ENCODE results near the gene GATA5.

The GATA5 gene

DNA sequence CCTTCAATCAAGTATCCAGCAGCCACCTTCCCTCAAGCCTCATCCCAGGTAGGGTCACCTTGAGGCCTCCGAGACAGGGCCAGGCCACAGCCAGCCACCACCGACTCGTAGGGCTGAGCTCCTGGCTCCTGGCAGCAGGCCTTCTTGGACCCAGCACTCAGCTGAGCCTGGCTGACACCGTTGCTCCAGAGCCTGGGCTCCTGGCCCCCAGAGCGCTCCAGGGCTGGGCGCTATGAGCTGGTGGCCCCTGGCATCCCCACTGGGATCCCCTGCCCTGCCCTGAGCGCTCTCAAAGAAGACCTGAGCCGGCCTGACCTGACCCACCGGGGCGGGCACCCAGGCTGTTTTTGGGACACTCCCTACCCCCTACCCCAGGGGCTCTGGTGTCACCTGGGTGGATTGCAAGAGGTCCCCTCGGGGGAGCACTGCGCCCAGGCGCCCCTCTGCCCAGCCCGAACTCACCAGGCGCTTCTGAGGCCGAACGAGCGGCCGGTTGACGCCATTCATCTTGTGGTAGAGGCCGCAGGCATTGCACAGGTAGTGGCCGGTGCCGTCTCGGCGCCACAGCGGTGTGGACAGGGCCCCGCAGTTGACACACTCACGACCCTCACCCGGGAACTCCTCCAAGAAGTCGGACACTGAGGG, 2.7 kb downstream of the GATA5 start:
- DNase-seq (ENCODE audit: low read depth): no peak

DNA sequence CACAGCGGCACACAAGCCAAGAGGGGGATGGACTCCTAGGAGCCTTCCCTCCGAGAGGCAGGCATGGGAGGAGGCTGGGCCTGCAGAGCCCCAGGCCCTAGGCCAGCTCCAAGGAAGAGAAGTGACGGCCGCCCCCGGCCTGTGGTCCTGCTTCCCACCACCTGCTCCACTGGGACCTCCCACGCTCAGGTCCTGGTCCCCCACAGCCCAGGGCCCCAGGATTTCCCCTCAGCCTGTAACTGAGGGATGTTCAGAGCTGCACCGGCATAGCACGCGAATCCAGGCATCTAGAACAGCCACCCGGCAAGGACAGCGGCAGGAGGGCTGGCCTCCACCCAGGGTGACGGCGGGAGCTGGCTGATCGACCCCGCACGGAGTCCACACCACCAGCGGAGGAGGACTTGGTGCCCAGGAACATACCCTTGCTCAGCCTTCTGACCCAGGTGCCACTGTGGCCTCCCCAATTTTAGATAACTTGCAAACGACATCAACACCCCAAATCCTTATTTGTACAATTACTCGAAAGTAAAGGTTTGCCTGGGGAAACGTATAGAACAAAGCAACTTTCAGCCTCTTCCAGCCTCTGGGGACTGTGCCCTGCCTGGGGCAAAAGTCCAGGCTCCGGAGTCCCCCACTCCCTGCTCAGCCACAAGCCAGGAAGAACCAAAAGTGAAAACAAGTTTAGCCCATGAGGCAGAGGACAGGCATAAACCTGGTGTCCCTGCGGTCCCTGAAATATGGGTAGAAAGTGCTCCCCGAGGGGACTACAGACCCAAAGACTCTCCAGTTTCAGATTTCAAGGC, 3.5 kb downstream of the GATA5 start:
- DNase-seq (ENCODE audit: low read depth): no peak

DNA sequence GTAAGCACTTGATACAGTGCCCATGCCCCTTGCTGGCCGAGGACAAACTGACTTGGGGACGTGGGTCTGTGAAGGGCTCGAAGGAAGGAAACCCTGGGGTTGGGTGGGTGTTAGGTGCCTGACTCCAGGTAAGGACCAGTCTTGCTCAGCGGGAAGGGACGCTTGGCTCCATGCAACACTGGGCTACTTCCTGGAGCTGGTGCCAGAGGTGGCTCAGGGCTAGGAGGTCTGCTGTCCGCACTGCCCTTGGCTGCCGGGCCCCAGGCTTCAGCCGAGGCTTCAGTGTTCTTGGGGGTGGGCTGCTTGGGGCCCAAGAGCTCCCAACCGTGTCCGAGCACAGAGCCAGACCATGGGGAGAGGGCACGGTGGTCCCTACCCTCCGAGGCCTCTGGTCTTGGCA, 5.3 kb downstream of the GATA5 start:
- DNase-seq (ENCODE audit: low read depth): no peak

DNA sequence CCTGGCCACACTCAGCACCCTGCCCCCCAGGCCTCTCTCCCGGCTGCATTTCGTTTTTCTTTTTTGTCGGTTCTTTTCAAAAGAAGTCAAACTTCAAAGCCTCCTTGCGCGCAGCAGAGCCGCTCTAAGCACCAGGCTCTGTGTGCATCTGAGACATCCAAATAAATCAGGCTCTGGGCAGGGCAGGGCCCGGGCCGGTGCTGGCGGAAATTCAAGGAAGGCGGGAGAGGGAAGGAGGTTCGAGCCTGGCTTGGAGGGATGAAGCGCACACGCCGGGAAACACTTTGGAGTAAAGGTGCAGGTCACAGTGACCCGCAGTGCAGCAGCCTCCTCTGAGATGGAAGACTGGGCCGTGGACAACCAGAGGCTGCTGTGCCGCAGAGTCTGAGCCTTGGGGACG, 5.8 kb downstream of the GATA5 start:
- DNase-seq (ENCODE audit: low read depth): no peak

DNA sequence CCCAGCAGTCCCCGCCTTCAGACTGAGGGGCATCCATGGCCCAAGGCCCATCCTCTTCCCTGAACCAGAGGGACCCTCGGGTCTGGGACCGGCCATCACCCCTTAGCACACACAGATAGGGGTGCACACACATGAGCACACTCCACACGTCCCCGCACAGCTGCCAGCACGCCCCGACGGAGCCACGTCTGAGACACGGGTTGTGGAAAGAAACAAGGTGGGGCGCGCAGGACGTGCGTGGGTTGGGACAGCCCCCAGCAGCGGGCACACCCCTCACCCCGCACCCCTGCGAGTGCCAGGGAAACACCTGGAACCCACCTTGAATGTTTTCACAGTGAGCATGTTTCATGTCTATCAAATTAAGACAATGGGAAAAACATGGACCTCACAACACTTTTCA, 6.4 kb downstream of the GATA5 start:
- DNase-seq (ENCODE audit: low read depth): no peak

- DNase-seq (ENCODE audit: low read depth): no peak
These were observed 8.8 kb downstream of the GATA5 start for GRCh38 chr20:62466806-62467537.

- no peak for DNase-seq (ENCODE audit: low read depth)
These were observed 9.6 kb downstream of the GATA5 start for GRCh38 chr20:62466072-62466760.

DNA sequence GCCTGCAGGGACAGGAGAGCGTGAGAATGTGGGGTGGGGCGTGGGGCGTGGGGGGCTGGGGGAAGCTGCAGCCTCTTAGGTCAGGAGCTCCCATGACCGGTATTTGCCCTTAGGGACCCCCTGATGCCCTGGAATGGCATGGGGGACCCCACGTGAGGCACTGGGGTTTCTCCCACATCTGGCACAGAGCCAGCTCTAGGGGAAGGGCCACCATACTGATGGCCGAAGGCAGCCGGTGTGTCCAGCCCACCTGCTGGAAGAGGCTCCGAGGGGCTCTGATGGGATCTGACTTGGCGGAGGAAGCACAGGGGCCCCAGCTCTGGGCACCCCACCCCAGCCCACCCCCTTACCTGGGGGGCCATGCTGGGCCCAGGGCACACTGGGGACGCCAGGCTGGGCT, 10.8 kb downstream of the GATA5 start:
- no peak for DNase-seq (ENCODE audit: low read depth)

- DNase-seq (ENCODE audit: low read depth): no peak
These were observed 11.4 kb downstream of the GATA5 start for GRCh38 chr20:62464425-62464770.

DNA sequence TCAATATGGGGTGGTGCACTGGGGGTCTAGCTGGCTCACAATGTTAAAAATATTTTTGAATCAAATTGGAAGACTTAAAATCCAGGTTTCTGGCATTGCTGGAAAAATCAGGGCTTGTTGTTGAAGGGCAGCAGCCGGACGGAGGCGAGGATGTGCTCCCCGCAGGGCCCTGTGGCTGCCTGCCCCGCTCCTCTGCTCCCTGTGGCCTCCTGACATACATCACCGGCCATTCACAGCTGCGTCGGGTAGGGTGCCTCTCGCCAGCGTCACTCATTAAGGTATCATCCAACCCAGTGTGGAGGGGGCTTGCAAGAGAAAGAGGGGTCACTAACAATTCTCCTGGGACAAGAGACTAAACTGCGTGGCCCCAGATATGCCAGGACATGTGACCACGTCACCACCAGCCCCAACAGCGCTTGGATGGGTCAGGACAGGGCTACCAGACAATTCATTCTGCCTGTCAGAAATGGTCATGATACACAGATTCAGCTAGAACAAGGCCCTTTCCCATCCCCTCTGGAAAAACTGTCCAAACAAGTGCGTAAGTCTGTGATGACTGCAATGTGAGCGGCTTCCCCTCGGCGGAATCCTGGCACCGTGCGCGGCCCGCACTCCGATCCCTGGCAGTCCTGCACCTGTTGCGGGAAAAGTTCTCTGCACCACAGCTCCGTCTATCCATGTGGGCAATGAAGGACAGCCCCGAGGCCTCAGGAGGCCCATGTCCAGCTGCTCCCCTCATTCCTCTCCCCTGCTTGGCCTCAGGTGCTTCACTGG, 12.0 kb downstream of the GATA5 start:
- DNase-seq (ENCODE audit: low read depth): no peak

- DNase-seq (ENCODE audit: low read depth): no peak
These were observed 12.7 kb downstream of the GATA5 start for GRCh38 chr20:62462976-62463592.

GRCh38 chr20:62461834-62462233, 14.0 kb downstream of the GATA5 start:
- no peak for DNase-seq (ENCODE audit: low read depth)

DNA sequence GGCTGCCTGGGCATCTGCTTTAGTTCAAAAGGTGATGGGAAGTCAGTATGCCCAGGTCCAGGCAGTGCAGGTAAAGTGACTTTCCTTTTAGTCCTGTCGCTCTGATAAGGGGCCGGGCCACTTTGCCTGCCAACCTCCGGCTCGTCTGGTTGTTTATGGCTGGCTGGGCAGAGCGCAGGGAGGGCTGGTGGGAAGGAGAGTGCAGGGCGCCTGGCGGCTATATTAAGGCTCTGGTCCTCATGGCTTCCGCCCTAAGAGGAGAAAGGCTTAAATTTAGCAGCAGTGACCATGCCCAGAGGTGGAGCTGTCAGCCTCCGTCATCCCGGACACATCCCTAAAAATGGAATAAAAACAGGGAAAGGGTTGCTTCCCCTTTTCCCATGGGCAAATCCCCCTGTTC, 14.6 kb downstream of the GATA5 start:
- no peak for DNase-seq (ENCODE audit: low read depth)

GRCh38 chr20:62460678-62461077, 15.1 kb downstream of the GATA5 start:
- DNase-seq (ENCODE audit: low read depth): no peak

- no peak for DNase-seq (ENCODE audit: low read depth)
These were observed 16.3 kb downstream of the GATA5 start for GRCh38 chr20:62459488-62459887.

DNA sequence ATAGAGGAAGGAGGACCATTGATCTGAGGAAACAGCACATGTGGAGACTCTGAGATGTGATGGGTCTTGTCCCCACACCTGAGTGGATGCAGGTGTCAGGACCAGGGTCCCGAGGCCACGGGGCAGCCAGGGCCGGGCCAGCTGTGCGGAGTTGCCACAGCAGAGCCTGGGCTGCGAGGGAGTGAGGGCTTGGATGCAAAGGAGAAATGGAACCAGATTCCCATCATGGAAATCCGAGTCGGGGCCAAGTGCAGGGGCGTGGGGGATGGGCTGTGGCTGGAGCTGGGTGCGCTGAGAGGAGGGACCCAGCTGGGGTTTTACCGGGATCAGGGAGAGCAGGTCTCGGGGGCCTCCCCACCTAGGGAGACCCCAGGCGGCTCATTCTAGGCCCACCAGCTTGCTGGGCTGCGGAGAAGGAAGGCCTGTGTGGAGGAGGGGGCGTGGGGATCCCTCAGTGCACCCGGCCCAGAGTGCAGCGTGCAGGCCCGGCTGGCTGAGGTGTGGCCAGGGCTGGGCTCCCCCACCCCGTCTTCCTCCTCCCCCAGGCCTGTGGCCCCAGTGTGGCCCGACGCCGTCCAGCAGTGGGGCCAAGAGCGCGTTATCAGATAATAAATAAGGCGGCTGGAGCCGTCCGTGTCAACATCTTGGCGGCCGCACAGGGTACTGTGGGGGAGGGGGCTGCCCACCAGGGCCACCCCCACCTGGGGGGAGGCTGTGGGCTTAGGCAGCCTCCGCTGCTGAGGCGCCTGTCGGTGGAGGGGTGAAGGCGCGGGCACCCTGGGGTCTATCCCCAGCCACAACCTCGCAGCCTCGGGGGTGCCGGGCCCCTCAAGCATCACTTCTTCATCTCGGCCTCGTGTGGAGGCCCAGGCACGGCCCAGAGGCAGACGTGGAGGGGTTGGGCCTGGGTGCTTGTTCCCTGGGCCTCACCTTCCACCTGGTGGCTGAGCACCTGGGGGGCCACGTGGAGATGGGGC, 17.2 kb downstream of the GATA5 start:
- DNase-seq (ENCODE audit: low read depth): no peak

DNA sequence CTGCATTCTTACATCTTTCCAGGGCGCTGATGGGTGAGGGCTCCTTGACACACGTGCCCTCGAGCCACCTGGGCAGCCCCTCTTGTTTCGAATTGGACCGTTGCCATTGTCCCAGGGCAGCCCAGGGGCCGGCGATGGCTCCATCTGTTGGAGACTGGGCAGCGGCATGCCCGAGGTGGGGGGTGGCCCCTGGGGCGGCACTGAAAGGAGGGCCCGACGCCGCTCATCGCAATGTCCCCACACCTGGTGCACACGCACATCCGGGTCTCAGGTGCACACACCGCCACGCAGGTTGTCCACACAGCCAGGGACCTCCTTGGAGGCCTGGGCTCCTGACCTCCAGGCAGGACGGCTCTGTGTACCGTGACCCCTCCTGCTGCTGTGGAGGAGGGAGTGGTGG, 18.0 kb downstream of the GATA5 start:
- DNase-seq (ENCODE audit: low read depth): no peak

- DNase-seq (ENCODE audit: low read depth): no peak
These were observed 18.7 kb downstream of the GATA5 start for GRCh38 chr20:62457098-62457497.

DNA sequence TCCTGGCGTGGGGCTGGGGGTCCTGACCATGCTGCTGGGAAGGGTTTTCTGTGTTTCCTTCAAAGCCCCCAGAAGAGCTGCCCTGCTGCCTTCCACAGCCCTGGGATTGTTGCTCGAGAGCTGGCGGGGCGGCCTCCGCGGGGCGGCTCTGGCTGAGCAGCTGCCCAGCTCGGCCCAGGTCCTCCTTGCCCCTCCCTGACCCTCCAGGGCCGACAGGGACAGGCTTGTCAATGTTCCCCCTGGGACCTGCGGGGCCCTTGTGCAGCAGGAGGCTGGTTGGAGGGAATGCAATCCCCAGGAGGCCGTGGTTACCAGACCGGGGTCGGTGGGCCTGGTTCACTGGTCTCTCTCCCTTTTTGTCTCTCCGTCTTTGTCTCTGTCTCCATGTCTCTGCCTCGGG, 19.9 kb downstream of the GATA5 start:
- DNase-seq (ENCODE audit: low read depth): no peak
